Measurements from ENCODE around the gene DNAAF3.
A peak's percentile ranks its signal among the peaks of the same experiment; 100 is the strongest.

DNAAF3 gene

GRCh38 chr19:55193481-55193880, 27.1 kb upstream of the DNAAF3 start:
- CTCF ChIA-PET: interaction anchor here (1.2 to 3.5 kb wide), 2 partner anchors 33 to 413 kb away, joined by 3 to 10 read pairs; no protein-coding TSS in a partner anchor

GRCh38 chr19:55189403-55189835, 23.0 kb upstream of the DNAAF3 start:
- no peak for DNase-seq (ENCODE audit: extremely low spot score)
- ChIA-PET POLR2A (no interaction called here), CTCF (no interaction called here)
- no peak for TF ChIP-seq CTCF (IDR thresholded peaks at IDR 0.05; ENCODE audit: control extremely low read depth, extremely low read depth, low read depth, missing control alignments)

More at GRCh38 chr19:55193481-55193880, 27.1 kb upstream of the DNAAF3 start:
- TF ChIP-seq CTCF (IDR thresholded peaks at IDR 0.05; ENCODE audit: control extremely low read depth, extremely low read depth, low read depth, missing control alignments): no peak
- DNase-seq (ENCODE audit: extremely low spot score): no peak
- POLR2A ChIA-PET: interaction anchor here (0.6 kb wide), 1 partner anchor 13 kb away, joined by 4 read pairs; no protein-coding TSS in a partner anchor

GRCh38 chr19:55188625-55189024, 22.2 kb upstream of the DNAAF3 start:
- no peak for TF ChIP-seq CTCF (IDR thresholded peaks at IDR 0.05; ENCODE audit: control extremely low read depth, extremely low read depth, low read depth, missing control alignments)
- peak; percentile 13 for DNase-seq (ENCODE audit: extremely low spot score)
- POLR2A ChIA-PET: no interaction called here
- CTCF ChIA-PET: no interaction called here

- CTCF ChIA-PET: no interaction called here
- DNase-seq (ENCODE audit: extremely low spot score): no peak
- POLR2A ChIA-PET: no interaction called here
- TF ChIP-seq CTCF (IDR thresholded peaks at IDR 0.05; ENCODE audit: control extremely low read depth, extremely low read depth, low read depth, missing control alignments): no peak
These were observed 19.7 kb upstream of the DNAAF3 start for GRCh38 chr19:55186080-55186479.

- DNase-seq (ENCODE audit: extremely low spot score): no peak
- no peak for TF ChIP-seq CTCF (IDR thresholded peaks at IDR 0.05; ENCODE audit: control extremely low read depth, extremely low read depth, low read depth, missing control alignments)
- ChIA-PET CTCF (no interaction called here), POLR2A (no interaction called here)
These were observed 15.3 kb upstream of the DNAAF3 start for GRCh38 chr19:55181740-55182139.

GRCh38 chr19:55179606-55180484, 13.4 kb upstream of the DNAAF3 start, which contains the start of gene SYT5:
Gene SYT5 (minus strand): TSS chr19:55180289. CDS start chr19:55179041, 1,248 bp downstream.
- ChIA-PET POLR2A (no interaction called here), CTCF (interaction anchor here (1.0 kb wide), 1 partner anchor 288 kb away, joined by 3 read pairs; no protein-coding TSS in a partner anchor)
- DNase-seq (ENCODE audit: extremely low spot score): peak; percentile 83
- no peak for TF ChIP-seq CTCF (IDR thresholded peaks at IDR 0.05; ENCODE audit: control extremely low read depth, extremely low read depth, low read depth, missing control alignments)

All from GM10248 (cell line).